Fibroblast of skin of right quadriceps (primary cell): ENCODE results near the gene MED15.
"Not testable (repeated sequence)": the region's sequence is repeated elsewhere in the genome, so short reads cannot be mapped to it uniquely, and the experiment has no call there.

ENCODE experiments used
- DNase-seq: peaks from one replicate; pipeline ENCODE4 v3.0.0-alpha.2; 2013

The MED15 gene

DNA sequence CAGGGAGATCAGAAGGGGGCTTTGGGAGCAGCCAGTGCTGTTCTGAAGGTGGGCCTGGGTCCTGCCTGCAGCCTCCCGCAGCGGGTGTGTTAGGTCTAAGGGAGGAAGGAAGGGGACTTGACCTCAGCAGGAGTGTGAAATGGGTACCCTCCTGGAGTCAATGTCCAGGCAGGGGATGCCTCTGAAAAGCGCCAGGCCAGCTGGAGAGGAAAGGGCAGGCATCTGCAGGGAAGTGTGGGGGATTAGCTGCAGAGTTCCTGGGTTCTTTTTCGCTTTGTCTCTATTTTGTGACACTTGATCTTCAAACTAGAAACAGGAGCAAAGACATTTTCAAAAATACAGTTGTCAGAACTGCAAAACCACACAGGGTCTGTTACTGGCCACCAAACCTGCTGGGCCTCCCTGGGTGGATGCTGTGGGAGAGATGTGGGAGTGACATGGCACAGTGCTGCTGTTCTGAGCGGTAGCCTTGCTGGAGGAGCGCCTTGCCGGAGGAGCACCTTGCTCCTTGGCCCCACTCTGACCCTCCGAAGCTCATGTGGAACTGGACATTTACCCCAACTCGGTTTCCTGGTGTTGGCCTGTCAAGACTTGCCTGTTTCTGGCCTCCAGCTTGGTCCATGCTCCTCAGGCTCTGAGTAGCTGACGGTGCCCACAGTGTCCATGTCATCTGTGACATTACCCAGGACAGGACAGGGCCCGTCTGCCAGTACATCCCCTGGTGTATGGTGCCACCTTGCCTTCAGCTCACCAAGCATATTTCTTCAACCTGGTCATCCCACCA, 25.9 kb downstream of the MED15 start:
- DNase-seq, result no peak

- DNase-seq, result no peak
Measured at GRCh38 chr22:20533879-20534265, 26.5 kb downstream of the MED15 start.

DNA sequence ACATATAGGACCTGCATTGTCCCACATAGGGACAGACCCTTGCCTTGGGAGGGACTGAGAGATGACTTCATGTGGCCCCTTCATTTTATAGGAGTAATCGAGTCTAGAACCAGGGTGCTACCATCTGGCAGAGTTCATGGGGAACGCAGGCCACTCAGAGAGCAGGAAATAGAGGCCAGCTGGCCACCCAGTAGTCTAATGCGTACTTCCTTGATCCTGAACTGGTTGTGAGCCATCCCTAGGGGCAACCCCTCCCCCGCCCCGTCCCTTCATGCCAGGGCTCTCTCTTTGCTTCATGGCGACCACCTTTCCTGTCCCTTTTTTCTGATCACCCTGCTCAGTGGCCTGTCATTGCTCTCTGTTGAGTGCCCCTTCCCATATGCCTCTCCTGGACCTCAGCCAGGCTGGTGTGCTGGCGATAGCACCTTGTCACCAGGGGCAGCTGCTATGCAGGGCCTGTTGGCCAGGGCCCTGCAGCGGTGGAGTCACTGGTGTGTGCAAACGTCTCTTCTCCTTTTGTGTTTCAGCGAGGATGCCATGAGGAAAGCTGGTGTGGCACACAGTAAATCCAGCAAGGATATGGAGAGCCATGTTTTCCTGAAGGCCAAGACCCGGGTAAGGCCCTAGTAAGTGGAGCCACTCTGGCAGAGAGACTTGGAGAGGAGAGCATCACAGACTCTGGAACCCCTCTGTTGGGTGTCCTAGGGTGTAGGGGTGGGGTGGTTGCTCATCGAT, 29.3 kb downstream of the MED15 start:
- no peak for DNase-seq

GRCh38 chr22:20537325-20537756, 29.9 kb downstream of the MED15 start:
- no peak for DNase-seq

DNA sequence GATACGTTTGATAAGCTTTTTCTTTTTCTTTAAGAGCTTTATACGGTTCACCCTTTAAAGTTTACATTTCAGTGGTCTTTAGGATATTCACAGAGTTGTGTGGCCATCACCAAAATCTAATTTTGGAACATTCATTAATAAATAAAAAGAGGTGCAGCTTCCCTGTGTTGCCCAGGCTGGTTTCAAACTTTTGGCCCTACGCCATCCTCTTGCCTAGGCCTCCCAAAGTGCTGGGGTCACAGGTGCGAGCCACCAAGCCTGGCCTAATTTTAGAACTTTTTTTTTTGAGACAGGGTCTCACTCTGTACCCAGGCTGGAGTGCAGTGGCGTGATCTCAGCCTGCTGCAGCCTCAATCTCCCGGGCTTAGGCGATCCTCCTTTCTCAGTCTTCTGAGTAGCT, 30.6 kb downstream of the MED15 start:
- DNase-seq, result no peak

DNA sequence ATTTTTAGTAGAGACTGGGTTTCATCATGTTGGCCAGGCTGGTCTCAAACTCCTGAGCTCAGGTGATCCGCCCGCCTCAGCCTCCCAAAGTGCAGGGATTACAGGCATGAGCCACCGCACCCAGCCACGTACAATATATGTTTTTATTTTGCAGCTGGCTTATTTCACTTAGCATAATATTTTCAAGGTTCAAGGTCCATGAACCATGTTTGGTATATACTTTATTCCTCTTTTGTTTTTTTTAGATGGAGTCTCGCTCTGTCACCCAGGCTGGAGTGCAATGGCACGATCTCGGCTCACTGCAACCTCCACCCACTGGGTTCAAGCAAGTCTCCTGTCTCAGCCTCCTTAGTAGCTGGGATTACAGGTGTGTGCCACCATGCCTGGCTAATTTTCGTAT, 31.5 kb downstream of the MED15 start:
- DNase-seq, result not testable (repeated sequence)

- no peak for DNase-seq
Measured at GRCh38 chr22:20542055-20542454, 34.6 kb downstream of the MED15 start.

- DNase-seq, result no peak
Measured at GRCh38 chr22:20542736-20543135, 35.3 kb downstream of the MED15 start.

DNA sequence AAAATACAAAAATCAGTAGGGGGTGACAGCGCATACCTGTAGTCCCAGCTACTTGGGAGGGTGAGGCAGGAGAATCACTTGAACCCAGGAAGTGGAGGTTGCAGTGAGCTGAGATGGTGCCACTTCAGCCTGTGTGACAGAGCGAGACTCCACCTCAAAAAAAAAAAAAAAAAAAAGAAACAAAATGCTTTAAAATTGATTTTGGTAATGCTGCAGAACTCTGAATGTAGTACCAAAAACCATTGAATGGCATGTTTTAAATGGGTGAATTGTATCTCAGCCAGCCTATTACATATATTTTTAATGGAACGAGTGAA, 37.9 kb downstream of the MED15 start:
- DNase-seq, result not testable (repeated sequence)

DNA sequence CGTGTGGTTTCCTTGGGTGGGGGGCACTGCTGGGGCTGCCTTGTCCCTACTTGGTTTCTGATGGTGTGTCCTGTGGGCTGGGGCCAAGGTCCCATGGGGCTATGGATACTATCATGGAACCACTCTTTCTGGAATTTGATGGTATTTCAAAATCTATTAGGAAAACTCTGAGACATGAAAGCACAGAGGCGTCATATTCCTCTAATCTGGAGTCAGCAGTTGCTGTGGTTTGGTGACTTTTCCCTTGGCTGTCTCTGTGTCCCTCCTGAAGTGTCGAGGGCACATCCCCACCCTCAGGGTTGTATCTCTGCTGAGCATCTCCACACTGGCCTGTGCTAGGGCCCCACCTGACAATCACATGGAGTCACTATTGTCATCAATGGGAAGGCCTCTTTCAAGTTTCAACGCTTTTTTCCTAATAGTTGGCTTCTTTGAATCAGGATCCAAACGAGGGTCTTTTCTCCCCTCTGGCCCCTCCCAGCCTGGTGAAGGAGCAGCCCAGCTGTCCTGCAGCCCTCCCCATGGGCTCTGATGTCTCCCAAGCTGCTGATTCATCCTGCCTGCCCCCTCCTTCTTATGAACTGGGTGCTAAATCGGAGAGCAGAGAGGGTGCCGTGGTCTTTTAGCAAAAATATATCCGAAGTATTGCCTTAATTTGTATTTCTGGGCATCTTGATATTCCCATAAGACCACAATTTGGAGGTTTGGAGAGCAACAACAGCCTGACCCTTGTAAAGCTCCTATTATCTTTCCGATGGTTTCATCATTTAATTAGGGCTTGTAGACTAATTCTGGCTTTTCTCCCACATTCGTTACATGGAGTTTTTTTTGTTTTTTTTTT, 38.5 kb downstream of the MED15 start:
- no peak for DNase-seq

- DNase-seq, result no peak
Measured at GRCh38 chr22:20546541-20546950, 39.1 kb downstream of the MED15 start.

DNA sequence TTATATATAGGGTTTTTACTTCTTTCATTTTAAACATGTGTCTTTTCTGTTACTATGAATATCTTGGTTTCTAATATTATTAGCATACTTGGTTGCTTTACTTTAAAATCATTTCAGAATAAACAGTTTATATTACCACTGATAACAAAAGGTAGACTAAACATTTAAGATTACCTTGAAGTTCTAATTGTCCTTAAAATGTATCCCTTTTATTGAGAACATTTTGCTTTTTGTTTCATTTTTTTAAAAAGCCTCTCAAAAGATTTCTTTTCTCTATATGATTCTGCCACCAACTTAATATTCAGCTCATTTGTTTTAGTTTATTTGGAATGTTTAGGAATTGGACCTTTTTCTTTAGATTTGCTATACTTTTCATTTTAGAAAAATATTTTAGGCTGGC, 39.6 kb downstream of the MED15 start:
- no peak for DNase-seq

- DNase-seq, result no peak
Measured at GRCh38 chr22:20548806-20549205, 41.4 kb downstream of the MED15 start.

GRCh38 chr22:20549232-20549841, 41.9 kb downstream of the MED15 start:
- DNase-seq, result no peak

DNA sequence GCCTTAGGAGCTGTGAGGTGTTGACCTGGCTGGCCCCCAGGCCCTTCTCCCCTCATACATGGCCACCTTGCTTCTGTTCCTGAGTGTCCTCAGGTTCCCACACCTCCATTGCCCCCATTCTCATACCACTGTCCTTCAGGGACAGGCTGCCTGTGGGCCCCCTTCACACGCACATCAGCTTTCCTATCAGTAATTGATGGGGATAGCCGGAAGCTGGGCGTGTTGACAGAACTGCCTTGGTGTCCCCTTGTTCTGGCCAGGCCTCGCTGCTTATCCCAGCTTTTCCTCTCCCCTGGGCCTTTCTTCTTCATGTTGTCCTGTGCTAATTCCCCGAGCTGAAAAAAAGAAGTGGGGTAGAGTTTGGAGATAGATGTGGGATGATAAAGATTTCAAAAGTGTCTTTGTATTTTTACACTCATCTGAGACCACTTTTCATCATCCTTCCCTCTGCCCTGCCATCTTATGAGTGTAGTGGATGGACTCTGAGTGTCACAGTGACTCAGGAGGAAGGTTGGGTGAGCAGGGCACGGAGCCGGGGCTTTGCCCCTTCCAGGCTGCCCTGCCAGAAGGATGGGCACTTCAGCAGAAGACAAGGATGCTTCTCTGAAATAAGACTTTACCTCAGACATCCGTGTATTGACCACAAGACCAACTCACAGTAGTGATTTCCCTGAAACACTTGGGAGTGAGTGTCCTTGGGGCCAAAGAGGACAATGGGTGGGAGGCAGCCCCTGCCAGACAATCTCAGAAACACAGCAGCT, 42.8 kb downstream of the MED15 start:
- no peak for DNase-seq

DNA sequence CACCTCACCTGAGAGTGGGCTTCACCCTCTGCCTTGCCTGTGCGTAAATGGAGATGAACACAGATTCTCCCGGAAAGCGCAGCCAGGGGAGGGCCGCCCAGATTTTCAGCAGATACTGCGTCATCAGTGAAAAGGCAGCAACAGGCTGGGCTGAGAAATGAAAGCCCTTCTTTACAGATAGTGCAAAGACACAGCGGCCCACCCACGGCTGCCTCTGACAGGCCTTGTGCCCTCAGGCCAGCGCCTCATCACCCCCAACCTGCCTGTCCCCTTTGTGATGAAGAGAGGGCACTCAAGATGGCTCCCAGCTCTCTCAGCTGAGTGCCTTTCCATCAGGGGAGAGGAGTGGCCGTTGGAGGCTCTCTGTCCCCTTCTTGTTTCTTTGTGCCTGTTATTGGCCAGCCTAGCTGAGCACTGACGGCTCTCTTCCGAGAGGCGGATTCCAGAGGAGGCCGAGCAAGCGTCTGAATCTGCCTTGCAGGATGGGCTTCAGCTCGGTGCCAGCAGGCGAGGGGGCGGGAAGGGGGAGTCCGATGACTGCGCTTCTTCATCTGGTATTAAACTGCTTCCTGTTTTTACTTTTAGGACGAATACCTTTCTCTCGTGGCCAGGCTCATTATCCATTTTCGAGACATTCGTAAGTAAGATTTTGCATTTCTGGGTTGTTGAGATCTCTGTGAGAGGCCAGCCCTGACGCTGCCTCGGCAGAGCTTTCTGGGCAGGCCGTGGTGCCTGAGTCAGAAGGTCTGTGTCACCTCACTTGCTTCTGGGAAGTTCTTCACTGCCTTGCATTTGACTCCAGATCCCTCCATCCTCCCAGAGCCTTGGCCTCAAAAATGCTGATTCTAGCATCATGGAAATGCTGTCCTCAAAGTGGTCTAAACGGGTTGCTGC, 43.7 kb downstream of the MED15 start:
- DNase-seq, result peak; percentile 43

GRCh38 chr22:20551805-20552442, 44.5 kb downstream of the MED15 start:
- DNase-seq, result no peak

DNA sequence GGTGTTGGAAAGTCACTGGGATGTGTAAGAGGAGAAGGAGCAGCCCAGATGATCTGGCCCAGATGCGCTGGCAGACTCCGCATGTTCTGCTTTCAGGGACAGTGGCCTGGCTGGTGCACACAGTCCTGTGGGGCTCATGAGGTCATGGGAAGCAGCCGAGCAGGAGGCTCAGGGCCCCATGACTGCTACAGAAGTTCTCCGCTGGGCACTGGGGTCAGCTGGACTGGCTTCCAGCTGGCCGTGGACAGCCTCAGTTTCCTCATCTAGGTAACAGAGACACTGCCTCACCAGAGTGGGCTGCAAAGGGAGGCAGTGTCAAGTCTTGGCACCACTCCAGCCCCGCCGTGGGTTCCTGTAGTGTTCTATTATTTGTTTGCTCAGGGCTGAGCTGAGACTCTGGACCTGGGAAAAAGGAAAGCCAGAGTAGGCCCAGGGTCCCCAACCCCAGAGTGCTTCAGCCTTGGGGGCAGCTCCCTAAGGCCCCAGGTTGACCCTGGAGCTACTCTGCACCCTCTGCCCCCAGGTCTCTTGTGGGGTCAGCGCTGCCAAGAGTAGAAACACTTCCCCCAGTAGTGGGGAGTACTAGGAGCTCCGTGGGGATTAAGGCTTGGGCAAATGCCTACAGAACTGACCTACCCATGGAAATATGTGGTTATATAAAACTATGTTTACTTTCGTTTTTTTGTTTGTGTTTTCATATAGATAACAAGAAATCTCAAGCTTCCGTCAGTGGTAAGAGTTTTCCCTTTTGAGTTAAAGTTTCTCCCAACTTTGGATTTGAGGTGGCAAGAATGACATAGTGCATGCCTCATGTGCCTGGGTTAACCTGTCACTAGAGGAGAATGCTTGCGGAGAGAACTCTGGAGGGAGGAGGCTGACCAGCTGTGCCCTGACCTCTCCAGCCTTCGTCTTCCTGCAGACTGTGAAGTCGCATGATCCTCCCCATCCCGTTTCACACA, 45.3 kb downstream of the MED15 start:
- DNase-seq, result no peak

- no peak for DNase-seq
Measured at GRCh38 chr22:20553947-20554741, 46.7 kb downstream of the MED15 start.
